Smooth muscle cell (in vitro differentiated cells): ENCODE results near the gene STPG3. TPM values are rescaled to one million over a fixed set of nuclear protein-coding genes. Genes with fewer than 3 reads are reported as not detected.
A peak's percentile ranks its signal among the peaks of the same experiment; 100 is the strongest.

Experiments
- DNase-seq: peaks from one replicate; lab custom pipeline; 2025; ENCODE audit not compliant: unreplicated experiment; lab: John Stamatoyannopoulos, UW
- H2AFZ ChIP-seq: fragments of 200-600 bp; sonication (generic); 2 replicates; pipeline ENCODE4 v1.6.0; 2016; ENCODE audit warnings: antibody characterized with exemption, low read depth, mild to moderate bottlenecking
- H3F3A ChIP-seq: fragments of 200-600 bp; sonication (generic); 2 replicates; pipeline ENCODE4 v1.6.0; 2017; ENCODE audit warnings: antibody characterized with exemption, low read depth
- H3K27ac ChIP-seq: fragments of 200-600 bp; sonication (generic); 2 replicates; pipeline ENCODE4 v1.5.1; 2016; ENCODE audit warnings: low read depth, mild to moderate bottlenecking
- H3K27me3 ChIP-seq: fragments of 200-600 bp; sonication (generic); 2 replicates; pipeline ENCODE4 v1.6.1; 2016; ENCODE audit warnings: low read depth, mild to moderate bottlenecking
- H3K36me3 ChIP-seq: fragments of 200-600 bp; sonication (generic); 2 replicates; pipeline ENCODE4 v1.5.1; 2016; ENCODE audit warnings: low read depth
- H3K4me1 ChIP-seq: fragments of 200-600 bp; sonication (generic); 2 replicates; pipeline ENCODE4 v1.5.1; 2016; ENCODE audit warnings: low read depth
- H3K4me2 ChIP-seq: fragments of 200-600 bp; sonication (generic); 2 replicates; pipeline ENCODE4 v1.6.0; 2016; ENCODE audit warnings: mild to moderate bottlenecking
- H3K4me3 ChIP-seq: fragments of 200-600 bp; sonication (generic); 2 replicates; pipeline ENCODE4 v1.5.1; 2016; ENCODE audit warnings: mild to moderate bottlenecking
- H3K79me2 ChIP-seq: fragments of 200-600 bp; sonication (generic); 2 replicates; pipeline ENCODE4 v1.6.0; 2016; ENCODE audit warnings: low read depth, mild to moderate bottlenecking
- H3K9ac ChIP-seq: fragments of 200-600 bp; sonication (generic); 2 replicates; pipeline ENCODE4 v1.6.0; 2016; ENCODE audit warnings: low read depth
- H3K9me3 ChIP-seq: fragments of 200-600 bp; sonication (generic); replicated peaks from 2 replicates; pipeline ENCODE4 v1.5.1; 2016; ENCODE audit warnings: low read depth
- H4K20me1 ChIP-seq: fragments of 200-600 bp; sonication (generic); 2 replicates; pipeline ENCODE4 v1.6.0; 2016; ENCODE audit warnings: low read depth
- CTCF ChIP-seq: fragments of 200-600 bp; sonication (generic); IDR thresholded peaks from 2 replicates; pipeline ENCODE4 v1.5.1; 2017; ENCODE audit warnings: borderline replicate concordance, mild to moderate bottlenecking, antibody characterized with exemption; ENCODE audit not compliant: insufficient read depth, poor library complexity, severe bottlenecking
- WGBS: methylation state at CpG from one replicate; pipeline ENCODE4 v1.1.7; 2016; ENCODE audit warnings: low lambda C conversion rate; 5-methylcytosine and 5-hydroxymethylcytosine counted together
- polyA plus RNA-seq: library from polyadenylated mRNA; unstranded; fragments of >200 nt; fragmentation: Nextera tagmentation; extraction: Ambion mirVana; gene quantifications from 2 replicates; pipeline ENCODE4 v1.2.1, GENCODE V29; 2016
- total RNA-seq: library from RNA; depleted of rRNA; stranded (reverse); fragments of >200 nt; gene quantifications from 2 replicates; pipeline ENCODE4 v1.2.3, GENCODE V29; 2014

STPG3 gene
- total and polyA plus RNA-seq, 2 experiments from 2014 or later, result not detected

GRCh38 chr9:137218212-137218753 is 32.8 kb upstream of the STPG3 start:
- H3F3A ChIP-seq, result no peaks in the 10 kb centered on the region
- no peaks in the 10 kb centered on the region for H3K36me3 ChIP-seq
- 94% methylated on average over 29 of the region's 30 CpGs for WGBS
- no peak overlapping the region for H3K9ac ChIP-seq
- no peak for DNase-seq
- peak overlapping the region; percentile 33 for H3K4me2 ChIP-seq
- no peak overlapping the region for H2AFZ ChIP-seq
- H3K4me1 ChIP-seq, result peaks cover 8% of the 10 kb centered on the region
- H3K9me3 ChIP-seq, result no peaks in the 10 kb centered on the region
- peak overlapping the region; percentile 2 for H3K27ac ChIP-seq
- H4K20me1 ChIP-seq, result no peaks in the 10 kb centered on the region
- TF ChIP-seq CTCF, result no peak
- H3K4me3 ChIP-seq, result no peak overlapping the region
- H3K27me3 ChIP-seq, result no peaks in the 10 kb centered on the region
- H3K79me2 ChIP-seq, result no peaks in the 10 kb centered on the region

GRCh38 chr9:137218754-137219271 is 32.3 kb upstream of the STPG3 start:
- H3K9me3 ChIP-seq, result no peaks in the 10 kb centered on the region
- H3K4me2 ChIP-seq, result peak overlapping the region; percentile 33
- H3K4me3 ChIP-seq, result no peak overlapping the region
- H2AFZ ChIP-seq, result no peak overlapping the region
- peak overlapping the region; percentile 2 for H3K27ac ChIP-seq
- H3F3A ChIP-seq, result no peaks in the 10 kb centered on the region
- H3K4me1 ChIP-seq, result peaks cover 8% of the 10 kb centered on the region
- H3K79me2 ChIP-seq, result no peaks in the 10 kb centered on the region
- WGBS, result 28% methylated on average over 12 of the region's 12 CpGs
- no peaks in the 10 kb centered on the region for H4K20me1 ChIP-seq
- no peaks in the 10 kb centered on the region for H3K36me3 ChIP-seq
- TF ChIP-seq CTCF, result no peak
- DNase-seq, result no peak
- H3K27me3 ChIP-seq, result no peaks in the 10 kb centered on the region
- no peak overlapping the region for H3K9ac ChIP-seq

- TF ChIP-seq CTCF, result no peak
- H4K20me1 ChIP-seq, result no peaks in the 10 kb centered on the region
- H3K27ac ChIP-seq, result no peak overlapping the region
- H3K4me2 ChIP-seq, result no peak overlapping the region
- no peaks in the 10 kb centered on the region for H3K27me3 ChIP-seq
- no peak overlapping the region for H2AFZ ChIP-seq
- H3K9me3 ChIP-seq, result no peaks in the 10 kb centered on the region
- peaks cover 8% of the 10 kb centered on the region for H3K4me1 ChIP-seq
- H3F3A ChIP-seq, result no peaks in the 10 kb centered on the region
- 94% methylated on average over 10 of the region's 10 CpGs for WGBS
- no peaks in the 10 kb centered on the region for H3K36me3 ChIP-seq
- DNase-seq, result no peak
- H3K4me3 ChIP-seq, result no peak overlapping the region
- H3K79me2 ChIP-seq, result no peaks in the 10 kb centered on the region
- H3K9ac ChIP-seq, result no peak overlapping the region
Observed at GRCh38 chr9:137219757-137220316, 31.2 kb upstream of the STPG3 start.
